Hepatocyte (in vitro differentiated cells): ENCODE data around the gene ZNF385D. TPM values are rescaled to one million over a fixed set of nuclear protein-coding genes. Genes with fewer than 3 reads are reported as not detected.

ENCODE experiments used
- DNase-seq: peaks from one replicate; pipeline ENCODE4 v3.0.0-alpha.2; 2016; ENCODE audit warnings: low spot score
- H2AFZ ChIP-seq: fragments of 200-600 bp; sonication (generic); 2 replicates; pipeline ENCODE4 v1.6.0; 2016; ENCODE audit warnings: antibody characterized with exemption, mild to moderate bottlenecking
- H3K27ac ChIP-seq: fragments of 200-600 bp; sonication (generic); 2 replicates; pipeline ENCODE4 v1.5.1; 2016; ENCODE audit warnings: mild to moderate bottlenecking
- H3K27me3 ChIP-seq: fragments of 200-600 bp; sonication (generic); 2 replicates; pipeline ENCODE4 v1.6.1; 2016
- H3K36me3 ChIP-seq: fragments of 200-600 bp; sonication (generic); replicated peaks from 2 replicates; pipeline ENCODE4 v1.5.1; 2016; ENCODE audit warnings: low read depth; ENCODE audit not compliant: insufficient read depth
- H3K4me1 ChIP-seq: fragments of 200-600 bp; sonication (generic); 2 replicates; pipeline ENCODE4 v1.5.1; 2016; ENCODE audit warnings: mild to moderate bottlenecking, moderate library complexity; ENCODE audit not compliant: insufficient read depth
- H3K4me2 ChIP-seq: fragments of 200-600 bp; sonication (generic); 2 replicates; pipeline ENCODE4 v1.6.0; 2016
- H3K4me3 ChIP-seq: fragments of 200-600 bp; sonication (generic); 2 replicates; pipeline ENCODE4 v1.5.1; 2016; ENCODE audit warnings: mild to moderate bottlenecking
- H3K79me2 ChIP-seq: fragments of 200-600 bp; sonication (generic); 2 replicates; pipeline ENCODE4 v1.6.0; 2017; ENCODE audit warnings: mild to moderate bottlenecking
- H3K9me2 ChIP-seq: fragments of 200-600 bp; sonication (generic); replicated peaks from 2 replicates; pipeline ENCODE4 v1.6.0; 2017; ENCODE audit warnings: mild to moderate bottlenecking; ENCODE audit not compliant: insufficient read depth
- H3K9me3 ChIP-seq: fragments of 200-600 bp; sonication (generic); 2 replicates; pipeline ENCODE4 v1.5.1; 2016; ENCODE audit warnings: low read depth, mild to moderate bottlenecking
- H4K20me1 ChIP-seq: fragments of 200-600 bp; sonication (generic); 2 replicates; pipeline ENCODE4 v1.6.0; 2016; ENCODE audit warnings: mild to moderate bottlenecking; ENCODE audit not compliant: insufficient read depth, poor library complexity, severe bottlenecking
- CTCF ChIP-seq: fragments of 200-600 bp; sonication (generic); IDR thresholded peaks from 2 replicates; pipeline ENCODE4 v1.5.1; 2016; ENCODE audit warnings: antibody characterized with exemption, mild to moderate bottlenecking; ENCODE audit not compliant: poor library complexity
- EZH2 ChIP-seq: fragments of 200-600 bp; sonication (generic); IDR thresholded peaks from 2 replicates; pipeline ENCODE4 v1.6.1; 2016; ENCODE audit warnings: antibody characterized with exemption, mild to moderate bottlenecking, borderline replicate concordance
- EZH2phosphoT487 ChIP-seq: fragments of 200-600 bp; sonication (generic); IDR thresholded peaks from one replicate; pipeline ENCODE4 v1.6.1; 2018; ENCODE audit warnings: antibody characterized with exemption, mild to moderate bottlenecking, low read depth, moderate library complexity; ENCODE audit not compliant: unreplicated experiment, severe bottlenecking
- WGBS: methylation state at CpG from one replicate; pipeline ENCODE4 v1.1.6; 2016; ENCODE audit warnings: low lambda C conversion rate; ENCODE audit errors: missing lambda C conversion rate; 5-methylcytosine and 5-hydroxymethylcytosine counted together
- polyA plus RNA-seq: library from polyadenylated mRNA; unstranded; fragments of >200 nt; fragmentation: Nextera tagmentation; extraction: Ambion mirVana; gene quantifications from 2 replicates; pipeline ENCODE4 v1.2.1, GENCODE V29; 2016
- total RNA-seq: library from RNA; depleted of rRNA; stranded (reverse); fragments of >200 nt; gene quantifications from 2 replicates; pipeline ENCODE4 v1.2.3, GENCODE V29; 2014

ZNF385D gene
- total and polyA plus RNA-seq, 2 experiments from 2014 or later, result 4.9 to 7.4 TPM

GRCh38 chr3:21533002-21533401 is 218.0 kb downstream of the ZNF385D start:
- Histone ChIP-seq H3K36me3 (no peaks in the 10 kb centered on the region), H2AFZ (no peak overlapping the region), H3K79me2 (no peaks in the 10 kb centered on the region), H3K4me3 (no peak overlapping the region), H3K27ac (no peak overlapping the region), H3K4me2 (no peak overlapping the region), H3K9me2 (no peaks in the 10 kb centered on the region), H3K4me1 (no peaks in the 10 kb centered on the region), H3K27me3 (no peaks in the 10 kb centered on the region), H4K20me1 (no peaks in the 10 kb centered on the region), H3K9me3 (no peaks in the 10 kb centered on the region)
- DNase-seq, result no peak
- TF ChIP-seq EZH2phosphoT487, result no peak
- no peak for TF ChIP-seq EZH2
- no peak for TF ChIP-seq CTCF
- WGBS, result 88% methylated on average over 5 of the region's 5 CpGs

GRCh38 chr3:21531909-21532308 is 219.1 kb downstream of the ZNF385D start:
- Histone ChIP-seq H3K27me3 (no peaks in the 10 kb centered on the region), H3K36me3 (no peaks in the 10 kb centered on the region), H3K79me2 (no peaks in the 10 kb centered on the region), H3K27ac (no peak overlapping the region), H3K4me3 (no peak overlapping the region), H3K9me2 (no peaks in the 10 kb centered on the region), H3K4me1 (no peaks in the 10 kb centered on the region), H3K4me2 (no peak overlapping the region), H3K9me3 (no peaks in the 10 kb centered on the region), H4K20me1 (no peaks in the 10 kb centered on the region), H2AFZ (no peak overlapping the region)
- TF ChIP-seq EZH2 (no peak), CTCF (no peak), EZH2phosphoT487 (no peak)
- no peak for DNase-seq
- WGBS, result 78% methylated on average over 3 of the region's 3 CpGs

- H3K9me3 ChIP-seq, result no peaks in the 10 kb centered on the region
- WGBS, result 62% methylated on average over 2 of the region's 2 CpGs
- H4K20me1 ChIP-seq, result no peaks in the 10 kb centered on the region
- no peak overlapping the region for H3K4me3 ChIP-seq
- H3K36me3 ChIP-seq, result no peaks in the 10 kb centered on the region
- H2AFZ ChIP-seq, result no peak overlapping the region
- no peaks in the 10 kb centered on the region for H3K79me2 ChIP-seq
- TF ChIP-seq EZH2 (no peak), EZH2phosphoT487 (no peak), CTCF (no peak)
- DNase-seq, result no peak
- H3K27me3 ChIP-seq, result no peaks in the 10 kb centered on the region
- H3K27ac ChIP-seq, result no peak overlapping the region
- H3K4me2 ChIP-seq, result no peak overlapping the region
- no peaks in the 10 kb centered on the region for H3K9me2 ChIP-seq
- H3K4me1 ChIP-seq, result no peaks in the 10 kb centered on the region
Measured at GRCh38 chr3:21528291-21528995, 222.6 kb downstream of the ZNF385D start.

GRCh38 chr3:21526461-21526860 is 224.5 kb downstream of the ZNF385D start:
- H2AFZ ChIP-seq, result no peak overlapping the region
- no peak overlapping the region for H3K27ac ChIP-seq
- DNase-seq, result no peak
- H3K79me2 ChIP-seq, result no peaks in the 10 kb centered on the region
- 93% methylated on average over 4 of the region's 4 CpGs for WGBS
- no peaks in the 10 kb centered on the region for H3K36me3 ChIP-seq
- no peaks in the 10 kb centered on the region for H3K9me2 ChIP-seq
- no peaks in the 10 kb centered on the region for H4K20me1 ChIP-seq
- no peaks in the 10 kb centered on the region for H3K4me1 ChIP-seq
- H3K9me3 ChIP-seq, result no peaks in the 10 kb centered on the region
- no peaks in the 10 kb centered on the region for H3K27me3 ChIP-seq
- H3K4me3 ChIP-seq, result no peak overlapping the region
- no peak for TF ChIP-seq EZH2phosphoT487
- no peak for TF ChIP-seq CTCF
- no peak for TF ChIP-seq EZH2
- no peak overlapping the region for H3K4me2 ChIP-seq
